Right atrium auricular region (tissue), 2 donors: ENCODE data around the gene OR4C45. TPM values are rescaled to one million over a fixed set of nuclear protein-coding genes. Genes with fewer than 3 reads are reported as not detected.
"Not testable (repeated sequence)": the region's sequence is repeated elsewhere in the genome, so short reads cannot be mapped to it uniquely, and the experiment has no call there.

Experiments
- DNase-seq: peaks from one replicate; pipeline ENCODE4 v3.0.0-alpha.2; 2019; ENCODE audit warnings: low spot score
- H3K27ac ChIP-seq, 2 donors: fragments of 200-600 bp; sonication (generic); 1 replicate in 1 of 2; 2 replicates in 1 of 2; pipeline ENCODE4 v1.5.1; 2016 to 2019
- H3K27me3 ChIP-seq, 2 donors: fragments of 200-600 bp; sonication (generic); one replicate each; pipeline versions ENCODE4 v1.5.1 to v1.6.0; 2017 to 2019
- H3K36me3 ChIP-seq: fragments of 200-600 bp; sonication (generic); one replicate; pipeline ENCODE4 v1.5.1; 2016
- H3K4me1 ChIP-seq, 2 donors: fragments of 200-600 bp; sonication (generic); one replicate each; pipeline versions ENCODE4 v1.5.1 to v1.6.0; 2017 to 2019
- H3K4me3 ChIP-seq, 2 donors: fragments of 200-600 bp; sonication (generic); 1 replicate in 1 of 2; 2 replicates in 1 of 2; pipeline ENCODE4 v1.5.1; 2017 to 2019; ENCODE audit warnings: mild to moderate bottlenecking in 1 of 2, moderate library complexity in 1 of 2
- H3K9me3 ChIP-seq, 2 donors: fragments of 200-600 bp; sonication (generic); one replicate each; pipeline ENCODE4 v1.5.1; 2019
- CTCF ChIP-seq, 2 donors: fragments of 200-600 bp; sonication (generic); IDR thresholded peaks; one replicate each; pipeline ENCODE4 v1.5.1; 2019; ENCODE audit warnings: antibody characterized with exemption in 2 of 2
- total RNA-seq, 2 donors: library from RNA; depleted of rRNA; stranded (reverse); fragments of >200 nt; gene quantifications; one replicate each; pipeline ENCODE4 v1.1.0, GENCODE V29; 2016

OR4C45 gene
- total RNA-seq = not detected

GRCh38 chr11:50032574-50032973, at the start of gene OR4C45:
TSS of gene OR4C45 (plus strand) at chr11:50032874.
- Histone ChIP-seq H3K4me1 (no peaks in the 10 kb centered on the region), H3K4me3 (no peak within 1 kb of the TSS), H3K9me3 (no peaks in the 10 kb centered on the region), H3K27me3 (no peaks in the 10 kb centered on the region), H3K27ac (no peak within 1 kb of the TSS), H3K36me3 (no peaks in the 10 kb centered on the region)
- DNase-seq = no peak
- TF ChIP-seq CTCF (IDR thresholded peaks at IDR 0.05) = no peak

- Histone ChIP-seq H3K27me3 (no peaks in the 10 kb centered on the region), H3K27ac (no peak overlapping the region), H3K4me1 (no peaks in the 10 kb centered on the region), H3K36me3 (no peaks in the 10 kb centered on the region), H3K4me3 (no peak overlapping the region), H3K9me3 (peaks cover 0 to 41% of the 10 kb centered on the region in 2 donors)
- no peak for DNase-seq
- peak in 1 of 2 donors; percentile 56 for TF ChIP-seq CTCF (IDR thresholded peaks at IDR 0.05)
These were observed 37.1 kb upstream of the OR4C45 start for GRCh38 chr11:49995565-49995964.

- no peak for DNase-seq
- Histone ChIP-seq H3K9me3 (peaks cover 0 to 4% of the 10 kb centered on the region in 2 donors), H3K27ac (no peak overlapping the region), H3K36me3 (no peaks in the 10 kb centered on the region), H3K4me3 (no peak overlapping the region), H3K4me1 (no peaks in the 10 kb centered on the region), H3K27me3 (no peaks in the 10 kb centered on the region)
- no peak for TF ChIP-seq CTCF (IDR thresholded peaks at IDR 0.05)
These were observed 2.5 kb upstream of the OR4C45 start for GRCh38 chr11:50030193-50030592.

- not testable (repeated sequence) for H3K27me3 ChIP-seq
These were observed 3.6 kb downstream of the OR4C45 start for GRCh38 chr11:50036239-50036638.

GRCh38 chr11:50037251-50037650, 4.6 kb downstream of the OR4C45 start:
- H3K27me3 ChIP-seq = no peaks in the 10 kb centered on the region
- TF ChIP-seq CTCF (IDR thresholded peaks at IDR 0.05) = no peak

More at GRCh38 chr11:50036239-50036638, 3.6 kb downstream of the OR4C45 start:
- not testable (repeated sequence) for H3K27ac ChIP-seq, H3K9me3 ChIP-seq, DNase-seq, H3K36me3 ChIP-seq, H3K4me3 ChIP-seq, H3K4me1 ChIP-seq

GRCh38 chr11:50044647-50045046, 12.0 kb downstream of the OR4C45 start:
- DNase-seq = no peak
- Histone ChIP-seq H3K4me1 (no peaks in the 10 kb centered on the region), H3K9me3 (no peaks in the 10 kb centered on the region), H3K4me3 (no peak overlapping the region), H3K27me3 (no peaks in the 10 kb centered on the region), H3K27ac (no peak overlapping the region), H3K36me3 (no peaks in the 10 kb centered on the region)
- no peak for TF ChIP-seq CTCF (IDR thresholded peaks at IDR 0.05)

More at GRCh38 chr11:50037251-50037650, 4.6 kb downstream of the OR4C45 start:
- Histone ChIP-seq H3K4me3 (no peak overlapping the region), H3K36me3 (no peaks in the 10 kb centered on the region), H3K27ac (no peak overlapping the region), H3K9me3 (no peaks in the 10 kb centered on the region), H3K4me1 (no peaks in the 10 kb centered on the region)
- no peak for DNase-seq

- H3K27me3 ChIP-seq, H3K27ac ChIP-seq, DNase-seq, H3K4me3 ChIP-seq, H3K4me1 ChIP-seq, H3K9me3 ChIP-seq, H3K36me3 ChIP-seq: not testable (repeated sequence)
These were observed 30.4 kb downstream of the OR4C45 start for GRCh38 chr11:50063056-50063455.
